Gastrocnemius medialis (tissue), 4 donors: ENCODE results near the gene FGF1.

Experiments used
- CTCF ChIP-seq, 5 experiments: fragments of 450-650 bp in 3 of 5; fragments of 200-600 bp in 2 of 5; sonication (generic) in 2 of 5; IDR thresholded peaks in 4 of 5; conservative IDR thresholded peaks in 1 of 5; 1 replicate in 4 of 5; 2 replicates in 1 of 5; pipeline ENCODE4 v1.5.1; 2016 to 2019; ENCODE audit warnings: antibody characterized with exemption in 5 of 5, mild to moderate bottlenecking in 3 of 5, moderate library complexity in 3 of 5
- POLR2A ChIP-seq, 2 donors: fragments of 450-650 bp; IDR thresholded peaks; one replicate each; pipeline ENCODE4 v1.6.1; 2017; ENCODE audit warnings: antibody characterized with exemption in 2 of 2, mild to moderate bottlenecking in 2 of 2, moderate library complexity in 2 of 2

GRCh38 chr5:142703153-142703552, 17.3 kb upstream of the FGF1 start:
- TF ChIP-seq POLR2A (IDR thresholded peaks at IDR 0.05) (no peak), CTCF (IDR thresholded peaks at IDR 0.05 in 4 of 5, conservative IDR thresholded peaks at IDR 0.05 in 1 of 5) (no peak)
